Amygdala (tissue), 56 donors: ENCODE data around the gene MTFR1L.

Experiments used
- DNase-seq, 56 donors: peaks; one replicate each; lab custom pipeline; 2025; lab: John Stamatoyannopoulos, UW

The MTFR1L gene

DNA sequence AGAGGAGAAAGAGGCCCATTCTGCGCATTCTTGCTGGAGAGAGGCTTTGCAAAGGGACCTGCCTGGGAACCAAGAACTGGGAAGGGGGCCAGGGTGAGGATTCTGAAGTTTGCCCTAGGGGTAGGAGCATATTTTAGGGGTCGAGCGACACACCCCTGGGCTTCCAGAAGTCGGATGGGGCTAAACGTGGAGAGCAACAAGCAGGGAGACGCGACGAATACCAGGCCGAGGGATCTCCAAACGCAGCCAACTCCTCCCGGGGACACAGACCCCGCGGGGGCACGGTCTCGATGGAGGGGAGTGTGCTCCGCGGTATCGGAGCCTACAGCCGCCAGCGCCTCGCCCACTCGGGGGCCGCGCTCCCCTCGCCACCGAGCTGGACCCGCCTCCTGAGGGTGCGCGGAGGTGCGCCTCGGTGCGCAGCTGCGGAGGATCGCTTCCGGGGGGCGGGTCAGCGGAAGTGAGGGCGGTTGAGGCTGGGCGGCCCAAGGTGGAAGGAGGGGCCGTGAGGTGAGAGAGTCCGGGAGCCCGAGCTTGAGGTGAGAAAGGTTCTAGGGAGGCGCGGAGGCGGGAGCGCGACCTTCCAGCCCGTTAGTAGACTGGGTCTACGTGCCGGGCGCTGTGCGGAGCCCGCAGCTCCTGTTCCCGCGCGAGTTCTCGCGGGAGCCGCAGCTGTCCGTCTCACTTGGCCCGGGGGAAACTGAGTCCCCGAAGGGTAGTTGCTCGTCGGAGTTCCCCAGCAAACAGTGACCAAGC, at the start of gene MTFR1L:
Gene MTFR1L, plus strand, starts transcription at position 464 of the 756 bp plus-strand sequence. CDS start 3,151 bp downstream, outside the sequence.
- DNase-seq = peak; percentile 36 to 90 (median 76)

DNA sequence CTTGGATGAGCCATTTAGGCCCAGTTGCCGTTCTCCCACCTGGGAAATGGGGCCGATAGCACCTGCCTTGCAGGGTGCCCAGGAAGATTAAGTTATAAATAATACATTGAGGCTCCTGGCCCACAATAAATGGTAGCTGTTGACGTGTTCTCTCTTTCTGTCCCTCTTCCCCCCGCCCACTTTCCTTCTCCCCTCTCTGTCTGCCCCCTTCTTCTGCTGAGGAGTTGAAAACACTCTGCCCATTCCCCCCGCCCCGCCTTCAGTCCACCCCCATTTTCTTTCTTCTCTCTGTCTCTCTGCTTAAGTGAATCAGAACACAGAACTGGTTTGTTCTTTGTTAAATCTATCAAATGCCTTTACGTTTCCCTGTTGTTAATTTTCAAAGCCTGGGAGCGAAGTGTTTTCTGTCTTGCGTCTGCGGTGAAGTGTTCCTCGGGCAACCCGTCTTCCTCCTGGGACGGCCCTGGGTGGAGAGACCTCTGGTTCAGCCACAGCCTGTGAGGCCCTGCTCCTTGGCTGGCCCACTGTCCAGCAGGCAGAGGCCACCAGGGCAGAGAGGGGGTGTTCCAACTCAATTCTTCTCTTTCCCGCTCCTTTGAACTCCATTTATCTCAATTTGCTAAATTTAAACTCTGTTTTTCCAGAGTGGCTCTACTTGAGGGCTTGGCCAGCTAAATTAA, 49.1 kb upstream of the MTFR1L start:
- DNase-seq = no peak

DNA sequence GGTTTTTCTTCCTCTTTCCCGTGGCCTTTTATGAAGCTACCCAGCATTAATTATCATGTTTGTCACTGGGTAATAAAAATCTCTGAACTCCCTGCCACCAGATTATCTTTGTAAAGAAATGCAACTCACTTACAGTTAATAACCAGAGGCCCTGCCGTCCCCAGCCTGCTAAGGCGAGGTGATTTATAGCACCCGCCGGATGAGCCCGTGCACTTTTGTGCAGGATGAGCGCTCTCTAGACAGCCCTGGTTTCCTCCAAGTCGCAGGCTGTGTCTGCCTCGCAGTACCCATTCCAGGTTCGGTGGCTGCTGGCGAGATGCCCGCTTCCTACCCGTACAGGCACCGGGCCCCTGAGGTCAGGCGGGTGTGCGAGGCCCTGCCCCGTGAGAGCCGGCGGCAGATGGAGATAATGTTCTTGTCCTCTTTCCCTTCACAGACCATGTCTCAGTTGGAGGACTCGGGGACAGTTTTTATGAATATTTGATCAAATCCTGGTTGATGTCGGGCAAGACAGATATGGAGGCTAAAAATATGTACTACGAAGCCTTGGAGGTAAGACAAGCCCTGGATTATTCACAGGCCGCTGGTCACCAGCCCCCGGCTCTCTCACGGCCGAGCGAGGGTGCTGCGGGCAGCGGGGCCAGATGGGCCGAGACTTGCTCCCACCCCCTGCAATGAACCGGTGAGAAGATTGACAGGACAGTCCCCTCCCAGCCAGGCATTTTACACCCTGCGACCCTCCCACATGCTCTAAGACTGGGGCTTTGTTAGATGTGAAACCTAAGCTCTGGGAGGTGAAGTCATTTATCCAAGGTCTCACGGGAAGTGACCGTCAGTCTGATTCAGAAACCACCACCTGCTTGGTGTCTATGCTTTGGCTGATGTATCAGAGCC, 48.3 kb upstream of the MTFR1L start:
- DNase-seq = no peak

DNA sequence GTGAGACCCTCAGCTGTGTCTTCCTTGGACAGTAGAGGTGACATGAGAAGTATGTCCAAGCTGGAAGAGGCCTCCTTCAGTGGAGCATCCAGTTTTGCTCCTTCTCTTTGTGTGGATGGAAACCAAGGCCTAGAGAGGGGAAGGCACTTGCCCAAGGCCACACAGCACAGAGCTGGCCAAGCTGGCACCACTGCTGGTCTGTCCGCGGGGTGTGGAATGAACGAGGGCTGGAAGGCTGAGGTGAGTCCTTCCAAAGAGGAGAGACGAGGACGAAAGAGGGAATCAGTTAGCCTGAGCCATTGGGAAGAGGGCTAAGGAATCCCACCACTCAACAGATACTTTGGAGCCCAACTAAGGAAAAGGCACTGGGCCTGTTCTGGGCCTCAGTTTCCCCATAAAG, 47.6 kb upstream of the MTFR1L start:
- DNase-seq = no peak

DNA sequence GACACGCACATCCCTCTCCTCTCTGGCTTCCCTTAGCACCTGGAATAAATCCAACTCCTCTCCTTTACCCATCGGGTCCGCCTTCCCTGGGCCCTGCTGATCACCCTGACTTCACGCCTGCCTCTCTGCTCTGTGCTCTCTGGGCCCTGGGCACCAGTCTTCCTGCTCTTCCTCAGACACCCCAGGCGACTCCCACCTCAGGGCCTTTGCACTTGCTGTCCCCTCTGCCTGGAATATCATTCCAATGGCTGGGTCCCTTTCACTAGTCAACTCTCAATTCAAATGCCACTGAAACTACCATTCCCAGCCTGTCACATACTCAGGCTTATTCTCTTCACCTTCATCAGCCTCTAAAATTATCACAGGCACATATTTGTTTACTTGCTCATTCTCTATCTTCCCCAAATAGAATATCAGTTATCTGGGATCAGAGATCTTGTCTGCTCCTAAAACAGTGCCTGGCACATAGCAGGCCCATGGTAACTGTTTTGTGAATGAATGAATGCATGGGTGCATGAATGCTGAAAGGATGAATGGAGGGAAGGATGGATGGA, 47.0 kb upstream of the MTFR1L start:
- DNase-seq = no peak

DNA sequence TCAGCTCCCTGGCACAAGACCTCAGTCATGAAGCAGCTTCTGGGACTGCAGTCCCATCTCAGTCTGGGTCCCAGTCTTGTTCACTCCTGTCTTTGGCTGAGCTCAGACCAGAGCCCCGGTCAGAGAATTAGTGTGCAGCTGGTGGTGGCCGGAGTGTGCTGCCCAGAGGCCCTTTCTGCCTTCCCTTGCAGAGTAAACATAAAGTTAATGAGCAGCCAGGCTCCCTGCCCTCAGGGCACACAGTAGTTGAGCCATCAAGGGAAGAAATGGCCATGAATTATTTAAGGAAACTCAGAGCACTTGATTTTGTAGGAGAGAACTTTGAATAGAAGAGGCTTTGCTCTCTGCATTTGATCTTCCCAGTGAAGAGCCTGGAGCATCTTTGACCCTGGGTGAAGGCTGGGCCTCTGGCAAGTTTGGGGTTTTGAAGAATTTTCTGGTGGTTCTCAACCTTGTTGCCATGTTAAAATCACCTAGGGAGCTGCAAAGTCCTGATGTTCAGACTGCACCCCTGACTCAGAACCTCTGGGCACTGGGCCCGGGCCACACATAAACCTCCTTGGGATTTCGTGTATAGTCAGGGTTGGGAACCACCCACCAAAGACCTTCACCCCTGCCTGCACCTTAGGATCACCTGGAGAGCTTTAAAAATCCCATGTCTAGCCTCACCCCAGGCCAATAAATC, 46.2 kb upstream of the MTFR1L start:
- DNase-seq = peak in 4 of 56 donors; percentile 11 to 44 (median 31)

DNA sequence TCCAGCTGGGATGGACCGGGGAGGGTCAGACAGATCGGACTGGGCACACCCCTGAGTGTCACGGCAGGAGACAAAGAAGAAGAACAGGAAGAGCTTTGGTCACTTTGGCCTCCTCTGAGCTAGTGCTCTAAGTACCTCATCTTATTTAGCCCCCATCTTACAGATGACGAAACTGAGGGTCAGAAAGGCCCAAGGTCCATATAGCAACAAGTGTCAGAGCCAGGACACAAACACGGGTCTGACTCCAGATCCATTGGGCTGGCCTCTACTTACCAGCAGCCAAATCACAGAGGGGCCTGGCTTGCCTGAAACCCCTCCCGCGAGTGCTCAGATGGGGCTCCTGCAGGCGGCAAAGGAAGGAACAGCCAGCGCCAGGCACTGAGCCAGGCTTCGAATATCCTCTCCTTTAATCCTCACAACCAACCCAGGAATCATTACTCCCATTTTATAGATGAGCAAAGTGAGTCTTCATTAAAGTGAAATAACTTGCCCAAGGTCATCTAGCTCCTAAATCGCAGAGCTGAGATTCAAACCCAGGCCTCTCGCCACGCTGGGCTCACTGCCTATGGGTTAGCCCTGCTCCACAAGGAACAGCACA, 45.4 kb upstream of the MTFR1L start:
- no peak for DNase-seq

DNA sequence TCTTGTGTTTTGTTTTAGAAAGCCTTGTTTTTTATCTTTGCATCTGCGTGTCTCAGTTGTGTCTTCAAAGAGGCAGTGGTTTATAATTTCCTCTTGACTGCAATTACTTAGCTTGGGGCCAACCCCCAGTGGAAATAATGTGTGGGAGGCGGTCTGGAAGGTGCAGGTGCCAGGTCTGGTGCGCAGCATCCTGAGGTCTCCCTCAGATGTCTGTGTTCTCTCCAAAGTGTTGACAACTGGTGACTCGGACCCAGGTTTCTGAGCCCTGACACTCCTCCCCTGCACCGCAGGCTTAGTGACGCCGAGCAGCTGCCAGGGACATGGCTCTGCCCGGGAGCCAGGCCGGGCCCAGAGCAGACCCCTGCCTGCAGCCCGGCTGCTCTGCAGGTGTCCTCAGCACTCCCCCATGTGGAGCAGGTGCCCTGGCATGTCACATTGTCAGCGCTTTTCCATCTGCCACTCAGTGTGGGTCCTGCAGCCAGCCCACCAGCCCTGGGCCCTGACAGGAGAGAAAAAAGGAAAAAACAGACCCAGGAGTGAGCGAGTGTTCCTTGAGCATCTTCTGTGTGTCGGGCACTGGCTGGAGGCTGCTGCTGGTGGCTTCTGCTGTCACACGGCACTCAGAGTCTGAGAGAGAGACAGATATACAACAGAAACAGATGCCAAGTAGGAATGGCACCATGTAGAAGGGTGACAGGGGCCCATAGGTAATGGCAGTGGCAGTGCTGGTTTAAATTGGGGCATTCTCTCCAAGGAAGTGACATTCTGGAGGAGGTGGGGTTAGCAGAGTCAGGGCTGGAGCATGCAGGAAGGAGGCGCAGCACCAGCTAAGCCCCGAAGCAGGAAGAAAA, 44.6 kb upstream of the MTFR1L start:
- DNase-seq = no peak

DNA sequence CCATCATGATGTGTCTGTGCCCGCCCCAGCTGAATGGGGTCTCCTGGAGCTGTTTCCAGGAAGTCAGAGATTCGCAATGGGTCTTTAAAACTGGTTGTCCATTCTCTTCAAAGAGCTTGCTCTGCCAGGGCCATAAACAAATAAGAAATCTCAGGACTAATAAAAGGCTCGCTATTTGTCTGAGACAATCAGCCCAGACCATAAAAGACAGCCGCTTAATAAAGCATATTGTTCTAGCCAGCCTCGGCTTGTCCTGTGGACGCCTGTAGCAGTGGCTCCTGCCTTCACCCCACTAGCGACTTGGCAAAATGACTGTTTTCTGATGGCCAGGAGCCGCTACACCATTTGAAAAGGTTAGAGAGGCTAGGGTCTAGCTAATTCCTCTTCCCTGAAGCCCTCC, 40.4 kb upstream of the MTFR1L start:
- DNase-seq = no peak

DNA sequence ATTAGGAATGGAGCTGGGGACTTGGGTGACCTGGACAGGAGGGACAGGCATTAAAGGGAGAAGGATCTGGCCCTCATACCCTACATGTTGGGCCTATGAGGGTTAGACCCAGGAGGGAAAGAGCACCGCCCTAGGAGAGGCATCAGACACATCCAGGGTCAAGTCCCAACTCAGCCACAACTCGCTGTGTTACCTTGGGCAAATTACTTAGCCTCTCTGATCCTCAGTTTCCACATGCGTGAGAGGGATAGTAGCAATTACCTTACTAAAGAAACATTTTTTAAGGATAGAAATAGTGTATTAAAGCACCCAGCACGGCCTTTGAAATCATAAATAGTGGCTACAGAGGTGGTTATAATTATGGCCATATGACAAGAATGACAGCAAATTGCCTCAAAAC, 39.9 kb upstream of the MTFR1L start:
- DNase-seq = no peak

DNA sequence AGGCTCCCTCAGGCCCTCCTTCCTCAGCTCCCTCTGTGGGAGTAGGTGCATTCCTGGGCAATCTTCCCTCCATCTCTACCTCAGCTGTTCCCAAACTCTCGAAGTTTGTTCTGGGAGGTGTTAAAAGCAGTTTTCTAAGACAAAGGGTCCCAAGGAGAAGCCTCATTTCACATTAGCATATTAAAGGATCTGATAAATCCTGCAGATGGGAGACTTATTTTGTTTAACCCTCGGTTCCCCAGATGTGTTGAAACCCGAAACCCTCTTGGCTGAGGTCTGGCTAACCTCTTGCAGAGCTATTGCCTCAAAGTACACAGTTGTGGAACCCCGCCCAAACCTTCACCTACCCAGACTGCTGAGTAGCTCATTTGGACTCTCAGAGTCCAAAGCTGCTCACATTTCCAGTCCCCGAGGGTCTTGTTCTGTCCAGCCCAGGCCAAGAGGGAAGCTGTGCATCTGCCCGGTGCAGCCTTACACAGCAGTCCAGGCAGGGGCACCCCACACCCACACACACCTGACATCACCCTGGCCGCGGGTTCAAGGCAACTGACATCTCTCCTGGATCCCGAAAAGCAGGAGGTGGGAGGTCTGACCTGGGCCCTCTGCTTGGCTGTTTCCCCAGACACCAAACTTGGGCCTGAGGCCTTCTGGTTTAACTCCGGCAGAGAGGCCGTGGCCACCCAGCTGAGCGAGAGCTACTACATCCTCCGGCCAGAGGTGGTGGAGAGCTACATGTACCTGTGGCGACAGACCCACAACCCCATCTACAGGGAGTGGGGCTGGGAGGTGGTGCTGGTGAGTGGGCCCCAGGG, 39.2 kb upstream of the MTFR1L start:
- no peak for DNase-seq

DNA sequence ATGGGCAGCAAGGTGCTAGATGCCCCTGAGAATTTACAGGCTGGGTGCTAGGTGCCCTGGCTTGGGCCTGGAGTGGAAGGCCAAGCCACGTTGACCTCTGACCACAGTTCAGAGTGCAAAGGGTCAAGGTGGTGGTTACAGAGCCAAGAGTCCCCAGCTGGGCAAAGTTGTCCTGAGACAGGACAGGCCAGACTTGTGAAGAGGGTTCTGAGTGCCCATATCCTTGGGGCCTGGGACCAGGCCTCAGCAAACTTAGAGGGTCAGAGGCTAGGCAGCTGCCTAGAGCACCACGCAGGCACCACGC, 38.7 kb upstream of the MTFR1L start:
- no peak for DNase-seq

DNA sequence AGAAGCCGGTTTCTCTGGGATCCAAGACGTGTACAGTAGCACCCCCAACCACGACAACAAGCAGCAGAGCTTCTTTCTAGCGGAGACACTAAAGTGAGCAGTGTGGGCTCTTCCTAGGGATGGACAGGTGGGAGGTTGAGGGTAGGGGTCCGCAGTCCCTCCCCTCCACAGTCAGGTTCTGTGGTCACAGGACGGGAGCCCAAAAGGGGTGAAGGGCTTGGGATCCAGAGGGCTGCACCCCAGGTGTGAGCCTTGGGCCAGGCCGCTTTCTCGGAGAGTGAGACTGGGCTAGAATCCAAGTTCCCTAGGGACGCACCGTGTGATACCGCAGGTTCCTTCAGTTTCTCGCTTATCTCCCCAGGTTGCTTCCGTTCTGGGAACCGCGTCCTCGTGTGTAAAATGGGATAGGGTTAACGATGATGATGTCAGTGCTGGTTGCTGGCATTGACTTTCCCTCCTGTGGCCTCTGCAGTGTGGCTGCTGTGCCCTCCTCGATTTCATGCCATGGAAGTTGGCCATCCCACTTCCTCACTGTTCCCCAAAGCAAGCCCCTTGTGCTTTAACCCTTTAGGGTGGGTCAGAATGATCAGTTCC, 37.0 kb upstream of the MTFR1L start:
- DNase-seq = no peak

DNA sequence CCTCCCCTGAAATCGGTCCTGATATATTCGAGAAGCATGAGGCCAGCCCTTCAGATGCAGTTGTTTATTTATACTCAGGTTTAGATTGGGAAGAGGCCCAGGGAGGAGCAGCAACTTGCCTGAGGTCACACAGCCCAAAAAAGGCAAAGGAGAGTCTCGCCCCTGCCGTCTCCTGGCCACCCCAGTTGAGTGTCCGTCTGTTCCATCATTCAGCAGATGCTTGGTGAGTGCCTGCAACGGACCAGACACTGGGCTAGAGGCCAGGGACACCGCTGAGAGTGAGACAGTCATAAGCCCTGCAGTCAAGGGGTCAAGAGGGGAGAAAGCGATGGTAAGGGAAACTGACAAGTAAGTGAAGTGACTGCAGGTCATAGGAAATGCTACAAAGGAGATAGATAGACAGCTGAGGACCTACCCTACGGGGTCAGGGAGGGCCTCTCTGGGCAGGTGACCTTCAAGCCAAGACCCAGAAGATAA, 35.1 kb upstream of the MTFR1L start:
- no peak for DNase-seq

DNA sequence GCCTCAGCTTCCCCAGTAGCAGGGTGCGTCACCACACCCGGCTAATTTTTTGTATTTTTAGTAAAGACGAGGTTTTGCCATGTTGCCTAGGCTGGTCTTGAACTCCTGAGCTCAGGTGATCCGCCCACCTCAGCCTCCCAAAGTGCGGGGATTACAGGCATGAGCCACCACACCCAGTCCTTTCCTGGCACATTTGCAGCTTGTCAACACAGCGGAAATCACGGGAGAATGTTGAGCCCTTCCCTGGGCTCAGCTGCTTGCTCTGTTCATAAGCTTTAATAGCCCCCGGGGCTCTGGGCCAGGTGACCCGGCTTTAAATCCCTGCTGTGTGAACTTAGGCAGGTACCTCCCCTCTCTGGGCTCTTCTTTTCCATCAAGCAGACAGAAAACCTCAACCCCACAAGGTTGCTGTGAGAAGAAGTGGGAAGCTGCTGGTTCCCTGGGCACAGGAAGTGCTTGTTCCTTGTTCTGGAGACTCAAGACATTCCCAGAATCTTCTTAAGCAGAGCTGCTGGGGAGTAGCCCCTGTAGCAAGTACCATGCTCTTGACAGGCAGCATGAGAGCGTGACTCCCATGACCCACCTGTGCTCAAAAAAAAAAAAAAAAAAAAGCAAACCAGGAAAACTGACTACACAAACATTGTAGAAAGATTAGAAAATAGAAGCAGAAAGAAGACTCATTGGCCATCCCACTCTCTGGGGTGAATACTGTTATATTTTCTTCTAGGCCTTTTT, 34.3 kb upstream of the MTFR1L start:
- DNase-seq = no peak

DNA sequence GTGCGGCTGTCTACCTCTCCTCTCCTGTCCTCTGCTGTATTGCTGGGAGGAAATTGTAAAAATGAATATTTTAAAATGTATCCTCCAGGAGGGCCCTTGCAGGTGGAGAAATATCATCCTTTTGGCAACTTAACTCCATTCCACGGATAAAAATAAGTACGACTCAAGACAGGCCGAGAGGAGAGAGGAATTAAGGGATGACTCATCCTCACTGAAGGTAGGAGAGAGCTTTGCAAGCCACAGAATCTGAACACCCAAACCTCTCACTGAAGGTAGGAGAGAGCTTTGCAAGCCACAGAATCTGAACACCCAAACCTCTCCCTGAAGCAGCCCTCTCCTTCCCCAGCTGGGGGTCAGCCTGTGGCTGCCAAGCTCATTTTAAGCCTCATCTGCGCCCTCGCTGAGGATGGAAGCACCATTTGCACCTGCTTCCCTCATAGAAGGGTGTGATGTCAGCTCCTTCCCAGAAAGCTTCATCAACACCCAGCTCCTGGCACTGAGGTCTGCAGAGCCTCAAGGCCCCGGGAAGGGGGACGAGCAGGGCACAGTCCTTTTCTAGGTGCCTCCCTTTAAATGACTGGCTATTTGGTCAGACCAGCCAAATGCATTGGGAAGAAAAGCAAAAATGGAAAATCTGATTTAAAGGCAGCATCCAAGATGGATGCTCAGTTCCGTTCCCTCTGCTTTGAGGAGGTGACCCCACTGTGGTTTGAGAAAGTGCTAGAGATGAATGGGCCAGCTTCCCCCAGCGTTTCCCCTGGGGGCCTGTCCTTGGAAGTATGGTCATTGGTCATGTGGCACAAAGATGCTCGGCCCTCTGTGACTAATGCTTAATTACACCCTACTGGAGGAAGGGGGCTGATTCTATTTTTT, 32.6 kb upstream of the MTFR1L start:
- peak in 2 of 56 donors; percentile 46 to 47 for DNase-seq
